HepG2 (cell line): ENCODE results near the gene RNF126. TPM values are rescaled to one million over a fixed set of nuclear protein-coding genes. Genes with fewer than 3 reads are reported as not detected.

Experiments used
- ASH2L ChIP-seq: fragments of 300-600, 200-600 bp; sonication (generic); IDR thresholded peaks from 2 replicates; pipeline ENCODE4 v1.7.0; 2017; ENCODE audit warnings: low read depth, mild to moderate bottlenecking, moderate library complexity, mixed read lengths, low read length; ENCODE audit not compliant: insufficient read length
- CBX2 ChIP-seq, 2 experiments: fragments of 200-600 bp in 1 of 2; sonication (generic); formaldehyde crosslinking in 1 of 2; IDR thresholded peaks; 2 replicates each; pipeline versions ENCODE4 v1.7.0 to v1.8.1; 2018 to 2022; ENCODE audit warnings: low read depth in 2 of 2, low read length in 1 of 2, mild to moderate bottlenecking in 1 of 2, missing genetic modification reagents in 1 of 2
- HES4 ChIP-seq: sonication (generic); formaldehyde crosslinking; IDR thresholded peaks from 2 replicates; pipeline ENCODE4 v1.9.0; 2021; ENCODE audit warnings: mild to moderate bottlenecking, missing genetic modification reagents, borderline replicate concordance
- IKZF4 ChIP-seq: sonication (generic); formaldehyde crosslinking; IDR thresholded peaks from 2 replicates; pipeline ENCODE4 v1.5.1; 2020; ENCODE audit warnings: borderline replicate concordance, mild to moderate bottlenecking, low read depth, missing genetic modification reagents; ENCODE audit errors: not compliant biosample characterization
- NCOA1 ChIP-seq: sonication (generic); formaldehyde crosslinking; IDR thresholded peaks from 2 replicates; pipeline ENCODE4 v1.9.0; 2021; ENCODE audit warnings: missing genetic modification reagents
- PITX1 ChIP-seq: sonication (generic); formaldehyde crosslinking; IDR thresholded peaks from 2 replicates; pipeline ENCODE4 v1.5.1; 2020; ENCODE audit warnings: mild to moderate bottlenecking, missing genetic modification reagents
- ZNF383 ChIP-seq: sonication (generic); formaldehyde crosslinking; IDR thresholded peaks from 2 replicates; pipeline ENCODE4 v1.4.0; 2020; ENCODE audit warnings: missing genetic modification reagents, mild to moderate bottlenecking, borderline replicate concordance
- ZNF546 ChIP-seq: sonication (generic); formaldehyde crosslinking; conservative IDR thresholded peaks from 2 replicates; pipeline ENCODE4 v1.8.1; 2023; ENCODE audit warnings: mild to moderate bottlenecking, missing genetic modification reagents
- polyA plus RNA-seq, 8 experiments: library from polyadenylated mRNA; depleted of rRNA in 3 of 8; stranded (reverse) in 7 of 8; unstranded in 1 of 8; fragments of >200 nt; fragmentation: Illumina TruSeq in 4 of 8; extraction: Trizol in 4 of 8; gene quantifications; 2 replicates each; pipeline versions ENCODE4 v1.2.1 to v1.2.3, GENCODE V29; 2011 to 2016; ENCODE audit warnings: low read depth in 4 of 8, missing spikeins in 1 of 8, mixed read lengths in 1 of 8; ENCODE audit not compliant: insufficient read depth in 1 of 8
- total RNA-seq, 5 experiments: library from RNA; depleted of rRNA; stranded (reverse); fragments of >200 nt; fragmentation: Illumina TruSeq; extraction: Trizol; gene quantifications; 2 replicates each; pipeline ENCODE4 v1.2.3, GENCODE V29; 2016; ENCODE audit warnings: low read depth in 1 of 5
- TF ChIP-seq, protein P1 (sequence below): sonication (generic); formaldehyde crosslinking; IDR thresholded peaks from 2 replicates; pipeline ENCODE4 v1.5.1; 2020; ENCODE audit warnings: missing genetic modification reagents, mild to moderate bottlenecking, borderline replicate concordance
- TF ChIP-seq, protein P2 (sequence below): sonication (generic); formaldehyde crosslinking; IDR thresholded peaks from 2 replicates; pipeline ENCODE4 v1.4.0; 2020; ENCODE audit warnings: mild to moderate bottlenecking, missing genetic modification reagents
- TF ChIP-seq, protein P3 (sequence below): IDR thresholded peaks from 2 replicates; pipeline ENCODE4 v1.6.1; 2016; ENCODE audit warnings: low read depth, control low read depth
- TF ChIP-seq, protein P4 (sequence below): sonication (generic); formaldehyde crosslinking; conservative IDR thresholded peaks from 2 replicates; pipeline ENCODE4 v1.8.0; 2022; ENCODE audit warnings: missing genetic modification reagents
- TF ChIP-seq, protein P5 (sequence below): sonication (generic); formaldehyde crosslinking; IDR thresholded peaks from 2 replicates; pipeline ENCODE4 v1.4.0; 2020; ENCODE audit warnings: missing genetic modification reagents
- TF ChIP-seq, protein P6 (sequence below): sonication (generic); formaldehyde crosslinking; IDR thresholded peaks from 2 replicates; pipeline ENCODE4 v1.4.0; 2020; ENCODE audit warnings: missing genetic modification reagents
- TF ChIP-seq, protein P7 (sequence below): sonication (generic); formaldehyde crosslinking; IDR thresholded peaks from 2 replicates; pipeline ENCODE4 v1.5.0; 2020; ENCODE audit warnings: missing genetic modification reagents

RNF126 gene
- total and polyA plus RNA-seq, 2 of the 13 experiments (the other 11 are each of a cell fraction or from before 2014, with no cell fraction given) = 23.2 to 34.0 TPM

DNA sequence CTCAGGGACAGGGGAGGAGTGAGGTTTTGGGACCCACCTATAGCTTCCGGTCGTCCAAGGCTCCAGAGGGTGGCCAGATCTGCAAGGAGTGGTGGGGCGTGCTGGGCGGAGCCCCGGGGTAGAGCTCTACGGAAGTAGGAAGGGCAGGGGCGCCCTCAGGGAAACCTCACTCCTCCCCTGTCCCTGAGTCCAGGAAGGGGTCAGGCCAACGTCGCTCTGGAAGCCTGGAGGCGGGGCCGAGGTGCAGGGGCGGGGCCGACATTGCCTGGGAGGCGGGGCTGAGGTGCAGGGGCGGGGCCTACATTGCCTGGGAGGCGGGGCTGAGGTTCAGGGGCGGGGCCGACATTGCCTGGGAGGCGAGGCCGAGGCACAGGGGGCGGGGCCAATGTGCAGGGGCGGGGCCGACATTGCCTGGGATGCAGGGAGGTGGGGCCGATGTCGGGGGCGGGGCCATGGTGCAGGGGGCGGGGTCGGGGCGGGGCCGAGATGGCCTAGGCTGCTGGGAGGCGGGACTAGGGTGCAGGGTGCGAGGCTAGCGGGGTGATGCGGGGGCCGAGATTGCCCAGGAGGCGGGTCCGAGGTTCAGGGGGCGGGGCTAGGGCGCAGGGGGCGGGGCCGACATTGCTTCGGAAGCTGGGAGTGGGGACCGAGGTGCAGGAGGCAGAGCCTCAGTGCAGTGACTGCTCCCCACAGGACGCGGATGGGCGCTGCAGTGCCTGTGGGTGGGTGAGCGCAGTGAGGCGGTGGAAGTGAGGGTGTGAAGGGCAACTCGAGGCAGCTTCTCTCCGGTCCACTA lies 40.8 kb upstream of the RNF126 start (continued):
- TF ChIP-seq, protein P1, sequence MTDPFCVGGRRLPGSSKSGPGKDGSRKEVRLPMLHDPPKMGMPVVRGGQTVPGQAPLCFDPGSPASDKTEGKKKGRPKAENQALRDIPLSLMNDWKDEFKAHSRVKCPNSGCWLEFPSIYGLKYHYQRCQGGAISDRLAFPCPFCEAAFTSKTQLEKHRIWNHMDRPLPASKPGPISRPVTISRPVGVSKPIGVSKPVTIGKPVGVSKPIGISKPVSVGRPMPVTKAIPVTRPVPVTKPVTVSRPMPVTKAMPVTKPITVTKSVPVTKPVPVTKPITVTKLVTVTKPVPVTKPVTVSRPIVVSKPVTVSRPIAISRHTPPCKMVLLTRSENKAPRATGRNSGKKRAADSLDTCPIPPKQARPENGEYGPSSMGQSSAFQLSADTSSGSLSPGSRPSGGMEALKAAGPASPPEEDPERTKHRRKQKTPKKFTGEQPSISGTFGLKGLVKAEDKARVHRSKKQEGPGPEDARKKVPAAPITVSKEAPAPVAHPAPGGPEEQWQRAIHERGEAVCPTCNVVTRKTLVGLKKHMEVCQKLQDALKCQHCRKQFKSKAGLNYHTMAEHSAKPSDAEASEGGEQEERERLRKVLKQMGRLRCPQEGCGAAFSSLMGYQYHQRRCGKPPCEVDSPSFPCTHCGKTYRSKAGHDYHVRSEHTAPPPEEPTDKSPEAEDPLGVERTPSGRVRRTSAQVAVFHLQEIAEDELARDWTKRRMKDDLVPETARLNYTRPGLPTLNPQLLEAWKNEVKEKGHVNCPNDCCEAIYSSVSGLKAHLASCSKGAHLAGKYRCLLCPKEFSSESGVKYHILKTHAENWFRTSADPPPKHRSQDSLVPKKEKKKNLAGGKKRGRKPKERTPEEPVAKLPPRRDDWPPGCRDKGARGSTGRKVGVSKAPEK = no peak
- no peak for TF ChIP-seq NCOA1 (CRISPR knock-in tag)
- no peak for TF ChIP-seq ASH2L
- TF ChIP-seq PITX1 (CRISPR knock-in tag) = 0 out of 2 replicates have a peak, but pooled peaks have one; percentile 25
- TF ChIP-seq ZNF546 (CRISPR knock-in tag) = no peak
- no peak for TF ChIP-seq IKZF4 (CRISPR knock-in tag)
- no peak for TF ChIP-seq CBX2 (IDR thresholded peaks at IDR 0.05; ENCODE audit: low read depth, low read length)
- no peak for TF ChIP-seq CBX2 (CRISPR knock-in tag; IDR thresholded peaks at IDR 0.05; ENCODE audit: low read depth)
- TF ChIP-seq, protein P2, sequence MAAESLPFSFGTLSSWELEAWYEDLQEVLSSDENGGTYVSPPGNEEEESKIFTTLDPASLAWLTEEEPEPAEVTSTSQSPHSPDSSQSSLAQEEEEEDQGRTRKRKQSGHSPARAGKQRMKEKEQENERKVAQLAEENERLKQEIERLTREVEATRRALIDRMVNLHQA = no peak
- no peak; the same call in 1 of the 2 replicates for TF ChIP-seq HES4 (CRISPR knock-in tag)
- TF ChIP-seq ZNF383 (CRISPR knock-in tag) = no peak
- TF ChIP-seq, protein P3, sequence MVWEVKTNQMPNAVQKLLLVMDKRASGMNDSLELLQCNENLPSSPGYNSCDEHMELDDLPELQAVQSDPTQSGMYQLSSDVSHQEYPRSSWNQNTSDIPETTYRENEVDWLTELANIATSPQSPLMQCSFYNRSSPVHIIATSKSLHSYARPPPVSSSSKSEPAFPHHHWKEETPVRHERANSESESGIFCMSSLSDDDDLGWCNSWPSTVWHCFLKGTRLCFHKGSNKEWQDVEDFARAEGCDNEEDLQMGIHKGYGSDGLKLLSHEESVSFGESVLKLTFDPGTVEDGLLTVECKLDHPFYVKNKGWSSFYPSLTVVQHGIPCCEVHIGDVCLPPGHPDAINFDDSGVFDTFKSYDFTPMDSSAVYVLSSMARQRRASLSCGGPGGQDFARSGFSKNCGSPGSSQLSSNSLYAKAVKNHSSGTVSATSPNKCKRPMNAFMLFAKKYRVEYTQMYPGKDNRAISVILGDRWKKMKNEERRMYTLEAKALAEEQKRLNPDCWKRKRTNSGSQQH (CRISPR knock-in tag) = 0 out of 2 replicates have a peak, but pooled peaks have one; percentile 60
- TF ChIP-seq, protein P4, sequence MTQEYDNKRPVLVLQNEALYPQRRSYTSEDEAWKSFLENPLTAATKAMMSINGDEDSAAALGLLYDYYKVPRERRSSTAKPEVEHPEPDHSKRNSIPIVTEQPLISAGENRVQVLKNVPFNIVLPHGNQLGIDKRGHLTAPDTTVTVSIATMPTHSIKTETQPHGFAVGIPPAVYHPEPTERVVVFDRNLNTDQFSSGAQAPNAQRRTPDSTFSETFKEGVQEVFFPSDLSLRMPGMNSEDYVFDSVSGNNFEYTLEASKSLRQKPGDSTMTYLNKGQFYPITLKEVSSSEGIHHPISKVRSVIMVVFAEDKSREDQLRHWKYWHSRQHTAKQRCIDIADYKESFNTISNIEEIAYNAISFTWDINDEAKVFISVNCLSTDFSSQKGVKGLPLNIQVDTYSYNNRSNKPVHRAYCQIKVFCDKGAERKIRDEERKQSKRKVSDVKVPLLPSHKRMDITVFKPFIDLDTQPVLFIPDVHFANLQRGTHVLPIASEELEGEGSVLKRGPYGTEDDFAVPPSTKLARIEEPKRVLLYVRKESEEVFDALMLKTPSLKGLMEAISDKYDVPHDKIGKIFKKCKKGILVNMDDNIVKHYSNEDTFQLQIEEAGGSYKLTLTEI (CRISPR knock-in tag) = no peak
- TF ChIP-seq, protein P5, sequence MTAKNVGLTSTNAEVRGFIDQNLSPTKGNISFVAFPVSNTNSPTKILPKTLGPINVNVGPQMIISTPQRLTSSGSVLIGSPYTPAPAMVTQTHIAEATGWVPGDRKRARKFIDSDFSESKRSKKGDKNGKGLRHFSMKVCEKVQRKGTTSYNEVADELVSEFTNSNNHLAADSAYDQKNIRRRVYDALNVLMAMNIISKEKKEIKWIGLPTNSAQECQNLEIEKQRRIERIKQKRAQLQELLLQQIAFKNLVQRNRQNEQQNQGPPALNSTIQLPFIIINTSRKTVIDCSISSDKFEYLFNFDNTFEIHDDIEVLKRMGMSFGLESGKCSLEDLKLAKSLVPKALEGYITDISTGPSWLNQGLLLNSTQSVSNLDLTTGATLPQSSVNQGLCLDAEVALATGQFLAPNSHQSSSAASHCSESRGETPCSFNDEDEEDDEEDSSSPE = no peak
- TF ChIP-seq, protein P6, sequence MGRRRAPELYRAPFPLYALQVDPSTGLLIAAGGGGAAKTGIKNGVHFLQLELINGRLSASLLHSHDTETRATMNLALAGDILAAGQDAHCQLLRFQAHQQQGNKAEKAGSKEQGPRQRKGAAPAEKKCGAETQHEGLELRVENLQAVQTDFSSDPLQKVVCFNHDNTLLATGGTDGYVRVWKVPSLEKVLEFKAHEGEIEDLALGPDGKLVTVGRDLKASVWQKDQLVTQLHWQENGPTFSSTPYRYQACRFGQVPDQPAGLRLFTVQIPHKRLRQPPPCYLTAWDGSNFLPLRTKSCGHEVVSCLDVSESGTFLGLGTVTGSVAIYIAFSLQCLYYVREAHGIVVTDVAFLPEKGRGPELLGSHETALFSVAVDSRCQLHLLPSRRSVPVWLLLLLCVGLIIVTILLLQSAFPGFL (CRISPR knock-in tag) = no peak
- TF ChIP-seq, protein P7, sequence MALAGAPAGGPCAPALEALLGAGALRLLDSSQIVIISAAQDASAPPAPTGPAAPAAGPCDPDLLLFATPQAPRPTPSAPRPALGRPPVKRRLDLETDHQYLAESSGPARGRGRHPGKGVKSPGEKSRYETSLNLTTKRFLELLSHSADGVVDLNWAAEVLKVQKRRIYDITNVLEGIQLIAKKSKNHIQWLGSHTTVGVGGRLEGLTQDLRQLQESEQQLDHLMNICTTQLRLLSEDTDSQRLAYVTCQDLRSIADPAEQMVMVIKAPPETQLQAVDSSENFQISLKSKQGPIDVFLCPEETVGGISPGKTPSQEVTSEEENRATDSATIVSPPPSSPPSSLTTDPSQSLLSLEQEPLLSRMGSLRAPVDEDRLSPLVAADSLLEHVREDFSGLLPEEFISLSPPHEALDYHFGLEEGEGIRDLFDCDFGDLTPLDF (CRISPR knock-in tag) = no peak
